Activated T-helper 1 cell treated with Interleukin-2 at 50 U/mL for 16 hours (primary cell): ENCODE measurements around the gene DMD.
"Not testable (repeated sequence)": the region's sequence is repeated elsewhere in the genome, so short reads cannot be mapped to it uniquely, and the experiment has no call there.

ENCODE experiments used
- DNase-seq: peaks from one replicate; pipeline ENCODE4 v3.0.0-alpha.2; 2020; ENCODE audit warnings: low read depth

DMD gene

GRCh38 chrX:33211356-33212260 is at the start of gene DMD:
DMD (minus strand) TSS chrX:33211549; CDS start chrX:33211312, 237 bp downstream.
- no peak for DNase-seq

DNA sequence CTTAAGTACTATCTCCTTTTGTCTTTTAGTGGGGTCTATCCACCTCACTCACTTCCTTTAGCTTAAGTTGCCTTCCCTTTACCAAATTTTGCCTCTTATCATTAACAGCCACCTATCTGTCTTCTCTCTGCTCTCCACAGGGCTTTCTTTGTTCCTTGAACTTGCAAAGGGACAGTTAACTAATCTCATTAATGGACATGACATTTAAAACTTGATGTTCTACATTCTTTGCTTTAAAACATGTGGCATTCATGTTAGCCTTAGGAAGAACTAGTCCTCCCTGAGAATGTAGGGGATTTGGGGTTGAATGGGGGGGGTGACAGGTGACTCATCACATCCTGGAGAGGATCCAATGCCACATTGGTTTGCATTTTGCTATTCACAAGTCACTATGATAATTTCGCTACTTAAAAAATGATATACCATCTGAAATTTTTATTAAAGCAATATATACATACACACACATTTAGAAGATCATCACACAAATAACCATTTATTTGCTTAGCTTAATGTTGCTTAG is 41.0 kb upstream of the DMD start:
- DNase-seq: no peak

GRCh38 chrX:33218819-33219218 is 7.5 kb upstream of the DMD start:
- DNase-seq: no peak

DNA sequence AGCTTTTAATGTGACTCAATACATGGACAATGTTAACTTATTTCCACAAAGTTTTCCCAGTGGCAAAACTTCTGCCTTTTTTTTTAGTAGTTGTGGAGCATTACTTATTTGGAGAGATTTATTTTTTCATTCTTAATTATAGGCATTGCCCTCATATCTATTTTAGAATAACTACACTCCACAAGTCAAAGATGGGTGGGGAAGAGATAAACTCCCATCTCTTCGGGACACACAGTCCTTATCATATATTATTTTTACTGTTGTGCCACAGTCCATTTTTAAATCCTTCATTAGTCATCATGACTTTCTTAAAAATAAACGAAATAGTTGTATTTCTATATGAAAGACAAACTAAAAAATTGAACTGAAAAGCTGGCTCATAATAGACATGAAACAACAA is 1.2 kb downstream of the DMD start:
- DNase-seq: no peak

GRCh38 chrX:33207056-33207455 is 4.3 kb downstream of the DMD start:
- no peak for DNase-seq

- DNase-seq: no peak
Measured at GRCh38 chrX:33205321-33205720, 6.0 kb downstream of the DMD start.

- DNase-seq: no peak
Measured at GRCh38 chrX:33204889-33205288, 6.5 kb downstream of the DMD start.

GRCh38 chrX:33198561-33199279 is 12.6 kb downstream of the DMD start:
- no peak for DNase-seq

DNA sequence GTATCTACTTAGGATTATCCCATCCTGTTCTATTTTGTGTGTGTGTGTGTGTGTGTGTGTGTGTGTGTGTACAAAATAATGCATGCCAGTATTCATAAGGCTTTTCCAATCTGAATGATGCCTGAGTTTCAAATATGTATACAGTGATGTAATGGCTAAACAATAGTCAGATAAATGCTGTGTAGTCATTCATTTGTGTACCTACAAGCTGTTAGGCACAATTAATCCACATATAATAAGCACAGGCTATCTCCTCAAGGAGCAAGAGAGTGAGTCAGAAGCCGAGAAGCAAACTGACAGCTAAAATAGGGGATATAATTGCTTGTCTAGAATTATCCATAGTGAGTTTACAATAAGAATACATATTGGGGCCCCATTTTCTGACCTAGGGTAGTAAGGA is 15.7 kb downstream of the DMD start:
- no peak for DNase-seq

- no peak for DNase-seq
Measured at GRCh38 chrX:33194876-33195433, 16.4 kb downstream of the DMD start.

- DNase-seq: no peak
Measured at GRCh38 chrX:33194289-33194688, 17.1 kb downstream of the DMD start.

DNA sequence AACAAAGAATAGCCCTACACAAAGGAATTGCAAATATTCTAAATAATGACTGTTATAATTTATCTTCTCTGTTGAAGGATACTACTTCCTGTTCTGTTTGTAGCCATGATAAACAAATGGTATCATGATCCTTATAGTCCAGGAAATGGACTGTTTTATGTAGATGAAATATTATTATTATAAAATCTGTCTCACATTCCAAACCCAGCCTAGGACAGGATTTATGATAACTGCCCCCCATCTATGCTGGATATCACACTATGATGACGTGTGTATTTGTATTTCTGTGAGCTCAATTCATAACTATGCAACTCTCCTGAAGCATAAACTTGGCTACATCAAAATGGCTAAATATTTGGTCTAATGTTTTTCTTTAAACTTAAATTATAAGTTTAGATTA is 21.3 kb downstream of the DMD start:
- DNase-seq: no peak

GRCh38 chrX:33188881-33189280 is 22.5 kb downstream of the DMD start:
- no peak for DNase-seq

- no peak for DNase-seq
Measured at GRCh38 chrX:33188286-33188685, 23.1 kb downstream of the DMD start.

GRCh38 chrX:33184803-33185202 is 26.5 kb downstream of the DMD start:
- DNase-seq: not testable (repeated sequence)

DNA sequence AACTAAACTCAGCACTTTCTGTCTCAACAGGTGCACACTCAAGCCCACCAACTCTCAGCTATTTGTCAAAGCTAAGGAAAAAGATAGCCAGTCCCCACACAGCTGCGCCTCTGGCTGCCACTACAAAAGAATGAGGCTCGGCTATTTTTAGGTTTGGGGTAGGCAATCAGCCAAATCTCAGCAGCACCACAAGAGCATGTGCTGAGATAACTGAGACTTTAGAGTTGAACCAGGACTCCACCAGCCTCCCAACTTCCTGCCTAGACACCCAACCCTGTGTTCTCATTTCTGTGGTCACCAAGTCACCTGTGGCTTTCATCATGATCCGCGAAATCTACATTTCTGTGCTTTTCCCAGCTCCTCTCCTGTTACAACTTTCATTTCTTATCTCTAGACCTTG is 28.0 kb downstream of the DMD start:
- no peak for DNase-seq

DNA sequence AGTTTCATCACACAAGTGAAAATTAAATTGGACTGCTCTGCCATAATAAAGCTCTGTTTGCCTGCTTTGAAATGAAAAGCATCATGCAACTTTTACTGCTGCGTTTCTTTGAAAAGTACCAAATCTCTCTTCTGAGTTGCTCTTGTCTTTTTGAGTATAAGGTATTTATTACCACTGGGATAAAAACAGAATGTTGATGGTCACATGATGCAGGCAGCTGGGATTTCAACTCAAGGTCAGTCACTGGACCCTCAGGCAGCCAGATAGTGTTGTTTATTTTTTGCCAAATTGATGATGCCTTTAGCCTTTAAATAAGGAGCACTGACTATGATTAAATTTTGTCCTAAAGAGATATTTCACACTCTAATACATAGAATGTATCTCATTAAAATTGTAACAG is 32.7 kb downstream of the DMD start:
- no peak for DNase-seq

DNA sequence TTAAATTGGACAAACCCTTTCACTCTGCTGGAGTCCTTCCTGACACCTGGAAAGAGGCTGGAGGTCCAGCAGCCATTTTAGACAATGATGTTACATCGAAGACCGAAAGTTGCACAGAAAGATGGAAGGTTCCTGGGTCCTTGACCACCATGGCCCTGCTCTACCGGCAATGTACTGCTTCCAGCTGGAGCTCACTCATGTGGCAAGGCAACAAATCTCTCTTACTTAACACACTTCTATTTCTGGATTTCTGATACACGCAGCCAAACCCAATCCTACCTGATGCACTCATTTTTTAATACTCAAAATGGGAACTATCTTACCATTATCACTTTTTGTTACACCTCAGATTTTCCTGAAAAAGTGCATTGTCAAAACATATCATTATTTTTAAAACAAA is 33.1 kb downstream of the DMD start:
- no peak for DNase-seq

DNA sequence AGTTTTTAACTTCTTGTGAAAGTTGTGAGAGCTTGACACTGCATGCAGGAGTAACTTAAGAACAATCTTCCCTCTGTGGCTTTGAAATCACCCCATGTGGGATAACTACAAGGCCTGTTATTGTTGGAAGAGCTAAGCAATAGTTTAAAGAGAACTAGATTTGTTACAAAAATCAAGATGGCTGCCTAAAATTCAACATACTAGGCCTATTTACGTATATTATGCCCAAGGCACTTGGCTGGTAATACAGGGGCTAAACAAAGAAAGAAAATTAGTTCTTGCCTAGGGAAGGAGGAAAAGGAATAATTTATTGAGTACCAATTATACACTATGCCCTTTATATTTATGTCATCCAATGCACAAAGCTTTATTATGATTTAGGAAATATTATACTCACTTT is 36.1 kb downstream of the DMD start:
- DNase-seq: no peak

DNA sequence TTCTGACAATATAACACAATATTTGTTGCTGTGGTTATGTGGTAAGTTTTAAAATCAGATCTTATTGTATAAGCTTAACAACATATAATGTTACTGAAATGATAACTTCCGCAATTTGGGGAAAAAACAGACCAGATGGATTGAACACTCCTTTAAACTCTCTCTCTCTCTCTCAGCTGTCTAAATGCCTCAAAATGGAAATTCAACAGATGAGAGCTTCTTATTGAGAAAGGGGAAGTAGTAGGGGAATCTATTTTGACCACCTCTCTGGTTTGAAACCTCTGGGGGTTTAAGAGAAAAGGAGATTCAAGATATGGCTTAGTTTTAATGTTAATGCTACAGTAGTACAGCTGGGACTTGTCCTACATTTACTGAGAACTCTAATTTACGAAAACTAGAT is 40.3 kb downstream of the DMD start:
- DNase-seq: no peak

GRCh38 chrX:33161829-33162228 is 49.5 kb downstream of the DMD start:
- no peak for DNase-seq

- no peak for DNase-seq
Measured at GRCh38 chrX:33160273-33160672, 51.1 kb downstream of the DMD start.
